HuH-7.5 (cell line): ENCODE results near the gene PRKCZ.

Experiments used
- DNase-seq: peaks from one replicate; pipeline ENCODE4 v3.0.0; 2011; ENCODE audit warnings: low spot score

PRKCZ gene

GRCh38 chr1:2049718-2050431, at the start of gene PRKCZ:
PRKCZ (plus strand) TSS chr1:2050411; CDS start chr1:2050631, 220 bp downstream.
- DNase-seq: no peak

DNA sequence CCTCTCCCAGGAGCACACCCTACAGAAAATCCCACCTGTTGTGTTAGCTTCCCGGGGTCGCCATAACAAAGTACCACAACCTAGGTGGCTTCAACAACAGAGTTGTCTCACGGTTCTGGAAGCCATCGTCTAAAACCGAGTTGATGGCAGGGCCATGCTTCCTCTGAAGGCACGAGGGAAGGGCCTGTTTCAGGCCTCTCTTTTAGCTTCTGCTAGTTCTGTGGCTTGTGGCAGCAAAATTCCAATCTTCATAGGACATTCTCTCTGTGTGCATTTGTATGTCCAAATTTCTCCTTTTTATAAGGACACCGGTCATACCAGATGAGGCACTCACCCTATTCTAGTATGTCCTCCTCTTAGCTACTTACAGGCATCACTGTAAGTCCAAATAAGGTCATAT, 49.8 kb upstream of the PRKCZ start:
- DNase-seq: no peak

DNA sequence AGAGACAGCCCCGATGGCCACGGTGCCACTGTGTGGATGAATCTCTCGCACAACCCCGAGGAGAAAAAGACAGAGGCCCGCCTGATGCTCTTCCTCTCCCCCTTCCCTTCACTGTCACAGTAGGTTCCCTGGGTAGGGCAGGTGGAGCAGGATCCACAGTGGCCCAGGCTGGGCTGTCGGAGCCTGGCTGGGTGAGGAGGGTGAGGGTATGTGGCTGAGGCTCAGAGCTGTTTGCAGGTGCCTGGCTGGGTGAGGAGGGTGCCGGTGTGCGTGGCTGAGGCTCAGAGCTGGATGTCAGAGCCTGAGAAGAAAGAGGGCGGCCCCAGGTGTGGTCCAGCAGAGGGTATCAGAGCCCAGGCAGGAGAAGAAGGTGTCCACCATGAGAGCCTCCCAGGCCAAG, 49.4 kb upstream of the PRKCZ start:
- DNase-seq: no peak

GRCh38 chr1:2001773-2002411, 48.3 kb upstream of the PRKCZ start:
- no peak for DNase-seq

- no peak for DNase-seq
Observed at GRCh38 chr1:2003541-2004131, 46.6 kb upstream of the PRKCZ start, which contains the start of gene CFAP74. CFAP74 (minus strand) TSS chr1:2003786; CDS start chr1:1990956, 12,830 bp downstream.

DNA sequence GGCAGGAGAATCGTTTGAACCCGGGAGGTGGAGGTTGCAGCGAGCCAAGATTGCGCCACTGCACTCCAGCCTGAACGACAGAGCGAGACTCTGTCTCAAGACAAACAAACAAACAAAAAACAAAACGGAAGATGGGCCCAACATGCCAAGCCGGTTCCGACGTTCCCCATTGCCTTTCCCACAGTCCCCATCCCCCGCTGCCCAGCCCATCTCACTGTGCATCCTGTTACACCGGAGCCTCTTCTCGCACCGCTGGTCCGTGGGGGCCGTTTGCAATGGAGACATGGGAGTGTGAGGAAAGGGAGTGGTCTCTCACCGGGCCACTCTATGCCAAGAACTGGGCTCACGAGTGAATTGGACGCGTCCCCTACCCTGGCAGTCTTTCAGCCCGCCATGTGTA, 45.4 kb upstream of the PRKCZ start:
- no peak for DNase-seq

- DNase-seq: no peak
Observed at GRCh38 chr1:2009101-2010053, 40.8 kb upstream of the PRKCZ start.

DNA sequence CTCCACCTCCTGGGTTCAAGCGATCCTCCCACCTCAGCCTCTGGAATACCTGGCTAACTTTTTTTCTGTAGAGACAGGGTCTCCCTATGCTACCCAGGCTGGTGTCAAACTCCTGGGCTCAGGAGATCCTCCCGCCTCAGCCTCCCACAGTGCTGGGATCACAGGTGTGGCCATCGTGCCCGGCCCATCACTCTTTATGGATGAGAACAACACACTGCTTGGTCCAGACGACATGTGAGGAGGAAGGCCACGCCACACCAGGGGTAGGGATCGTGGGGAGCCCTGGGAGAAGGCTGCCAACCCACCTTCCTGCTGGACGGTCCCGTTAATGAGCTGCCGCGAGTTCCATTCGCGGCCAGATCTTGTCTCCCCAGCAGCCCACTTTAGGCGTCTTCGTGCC, 36.0 kb upstream of the PRKCZ start:
- DNase-seq: no peak

DNA sequence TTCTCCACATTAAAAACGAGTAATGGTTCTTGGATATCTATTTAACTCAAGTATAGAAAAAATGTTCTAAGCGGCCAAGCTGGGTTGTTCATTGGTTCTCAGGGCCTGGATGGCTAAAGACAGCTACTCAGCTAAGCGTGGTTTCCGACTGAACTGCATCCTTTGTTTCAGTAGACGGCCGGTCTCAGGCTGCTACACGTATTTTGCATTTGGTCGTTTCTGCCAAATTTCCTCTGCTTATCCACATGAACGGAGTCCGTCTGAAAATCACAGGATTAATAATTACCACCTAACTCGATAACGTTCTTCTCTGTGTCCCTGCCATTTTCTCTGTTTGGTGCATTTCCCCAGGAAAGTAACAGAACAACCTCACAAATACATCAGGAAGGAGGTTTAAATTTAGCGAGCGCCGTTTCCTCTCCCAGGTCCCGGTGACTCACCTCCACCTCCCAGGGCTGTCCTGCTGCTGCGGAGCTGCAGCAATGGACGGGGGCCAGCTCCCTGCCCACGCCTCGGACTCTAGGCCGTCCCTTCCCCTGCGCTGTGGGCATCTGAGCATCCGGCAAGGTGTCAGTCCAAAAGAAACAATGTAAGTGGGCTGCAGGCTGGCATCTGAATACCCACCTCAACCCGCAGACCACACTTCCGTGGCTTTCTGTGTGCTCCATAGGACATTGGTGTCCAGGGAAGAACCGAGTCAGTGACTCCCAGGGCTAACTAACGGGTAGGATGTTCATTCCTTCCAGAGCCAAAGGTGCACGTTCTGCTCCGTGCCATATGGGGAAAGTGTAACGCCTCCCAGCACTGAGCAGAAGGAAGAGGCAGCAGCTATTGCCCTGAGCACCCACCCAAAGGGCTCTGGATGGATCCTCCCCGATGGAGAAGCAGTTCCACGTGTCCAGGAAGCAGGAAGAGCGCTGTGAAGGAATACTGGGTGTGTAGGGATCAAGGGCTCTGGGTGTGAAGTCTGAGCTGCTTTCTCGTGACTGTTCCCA, 35.2 kb upstream of the PRKCZ start:
- no peak for DNase-seq

DNA sequence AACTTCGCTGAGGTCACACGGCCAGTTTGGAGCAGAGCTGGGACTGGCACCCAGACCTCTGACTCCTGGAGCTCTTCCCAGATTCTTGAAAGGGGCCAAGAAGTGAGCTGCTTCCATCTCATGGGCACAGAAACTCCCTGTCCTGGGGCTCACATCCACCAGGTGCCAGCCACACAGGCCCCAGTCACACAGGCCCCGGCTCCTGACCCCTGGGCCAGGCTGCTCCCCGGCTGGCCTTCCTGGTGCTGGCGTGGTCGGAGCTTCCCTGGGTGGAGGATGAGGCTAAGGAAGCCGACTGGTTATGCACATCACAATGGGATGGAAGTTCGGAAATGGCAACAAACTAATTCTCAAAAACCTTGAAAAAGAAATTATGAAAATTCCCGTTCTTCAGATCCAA, 34.1 kb upstream of the PRKCZ start:
- DNase-seq: no peak

- no peak for DNase-seq
Observed at GRCh38 chr1:2018217-2019171, 31.7 kb upstream of the PRKCZ start.

- DNase-seq: no peak
Observed at GRCh38 chr1:2019172-2019543, 31.1 kb upstream of the PRKCZ start, which contains the start of gene GABRD. GABRD (plus strand) TSS chr1:2019345; CDS start chr1:2019424, 79 bp downstream.

GRCh38 chr1:2019571-2020309, 30.5 kb upstream of the PRKCZ start:
- no peak for DNase-seq

- no peak for DNase-seq
Observed at GRCh38 chr1:2020310-2020655, 29.9 kb upstream of the PRKCZ start.

GRCh38 chr1:2021550-2021949, 28.7 kb upstream of the PRKCZ start:
- no peak for DNase-seq

DNA sequence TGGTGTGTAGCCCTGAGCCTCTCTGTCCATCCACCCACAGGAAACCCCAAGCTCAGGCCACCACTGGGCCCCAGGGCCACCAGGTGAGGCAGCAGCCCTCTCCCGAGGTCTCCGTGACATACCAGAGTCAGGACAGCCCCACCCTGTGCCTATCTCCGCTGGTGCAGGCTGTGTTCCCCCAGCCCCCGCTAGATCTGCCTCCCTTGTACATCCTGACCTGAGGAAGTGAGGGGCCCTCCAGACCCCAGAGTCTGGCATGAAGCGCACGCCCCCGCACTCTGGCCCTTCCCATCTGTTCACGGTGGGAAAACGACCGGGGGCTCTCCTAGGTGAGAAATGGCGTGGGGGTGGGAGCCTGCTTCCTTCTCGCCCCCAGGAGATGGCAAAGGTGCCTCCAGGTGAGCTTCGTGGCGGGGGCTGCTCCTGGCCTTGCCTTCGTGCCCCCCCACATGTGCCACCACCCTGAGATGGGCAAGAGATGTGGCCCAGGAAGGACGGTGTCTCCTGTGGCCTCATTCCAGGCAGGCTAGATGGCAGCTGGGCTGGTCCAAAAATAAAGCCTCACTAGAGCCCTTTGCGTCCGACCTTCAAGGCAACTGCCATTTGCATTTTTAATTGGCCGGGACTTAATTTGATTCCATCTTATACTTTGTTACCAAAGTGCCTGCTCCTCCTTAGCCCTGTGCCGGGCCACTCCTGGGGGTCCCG, 28.0 kb upstream of the PRKCZ start:
- DNase-seq: no peak

GRCh38 chr1:2023187-2023586, 27.0 kb upstream of the PRKCZ start:
- no peak for DNase-seq

GRCh38 chr1:2024451-2024850, 25.8 kb upstream of the PRKCZ start:
- DNase-seq: no peak

GRCh38 chr1:2024887-2025286, 25.3 kb upstream of the PRKCZ start:
- no peak for DNase-seq
